ENCODE data around the gene HKDC1.
"Not testable (repeated sequence)": the region's sequence is repeated elsewhere in the genome, so short reads cannot be mapped to it uniquely, and the experiment has no call there.

The HKDC1 gene

DNA sequence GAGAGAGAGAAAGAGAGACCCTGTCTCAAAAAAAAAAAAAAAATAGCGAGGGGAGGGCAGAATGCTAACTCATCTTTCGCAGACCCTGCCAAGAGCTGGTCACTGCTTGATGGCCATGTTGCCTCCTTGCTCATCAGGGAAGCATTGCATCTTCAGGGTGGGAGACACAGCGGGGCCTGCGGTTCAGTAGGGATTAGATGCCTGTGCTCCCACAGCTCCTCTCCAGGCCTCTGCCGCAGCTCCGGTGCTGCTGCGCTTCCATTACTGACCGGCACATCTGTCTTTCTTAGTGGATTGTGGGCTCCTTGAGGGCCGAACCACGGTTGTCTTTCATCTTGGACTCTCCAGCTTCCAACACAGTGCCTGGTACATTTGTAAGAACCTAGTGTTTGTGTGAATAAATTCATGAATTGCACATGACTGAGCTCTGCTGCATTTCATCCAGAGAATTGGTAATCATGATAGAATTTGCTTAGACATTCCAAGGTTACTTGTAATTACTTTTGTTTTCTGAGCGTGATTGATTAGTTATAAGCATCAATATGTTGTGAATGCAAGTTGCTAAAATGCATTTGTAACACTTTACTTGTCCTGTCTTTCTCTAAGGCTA is 75.0 kb downstream of the HKDC1 start:
- H3K27ac ChIP-seq: no peak overlapping the region
- H3K27me3 ChIP-seq: no peaks in the 10 kb centered on the region
- H3K36me3 ChIP-seq: no peaks in the 10 kb centered on the region
- no peak overlapping the region for H3K9ac ChIP-seq
- no peak overlapping the region for H3K4me2 ChIP-seq
- no peaks in the 10 kb centered on the region for H3K9me3 ChIP-seq
- TF ChIP-seq Cebpa-rat (IDR thresholded peaks at IDR 0.05): no peak
- H3K4me3 ChIP-seq: no peak overlapping the region
- H3K4me1 ChIP-seq: no peaks in the 10 kb centered on the region
- H4K20me1 ChIP-seq: no peaks in the 10 kb centered on the region

DNA sequence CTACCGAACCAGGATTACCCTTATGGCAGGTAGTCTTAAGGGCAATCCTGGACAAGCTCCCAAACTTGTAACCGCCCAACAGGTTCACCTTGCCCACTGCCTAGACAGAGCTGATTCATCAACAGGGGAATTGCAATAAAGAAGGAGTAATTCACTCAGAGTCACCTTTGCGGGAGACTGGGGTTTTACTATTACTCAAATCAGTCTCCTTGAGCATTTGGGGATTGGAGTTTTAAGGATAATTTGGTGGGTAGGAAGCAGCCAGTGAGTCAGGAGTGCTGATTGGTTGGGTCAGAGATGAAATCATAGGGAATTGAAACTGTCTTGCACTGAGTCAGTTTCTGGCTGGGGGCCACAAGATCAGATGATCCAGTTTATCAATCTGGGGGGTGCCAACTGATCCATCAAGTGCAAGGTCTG is 83.5 kb downstream of the HKDC1 start:
- Histone ChIP-seq H3K4me2 (no peak overlapping the region), H4K20me1 (no peaks in the 10 kb centered on the region)
- TF ChIP-seq Cebpa-rat (IDR thresholded peaks at IDR 0.05): no peak

GRCh38 chr10:69306421-69306820 is 86.3 kb downstream of the HKDC1 start:
- Histone ChIP-seq H3K4me3 (no peak overlapping the region), H3K27ac (no peak overlapping the region), H3K4me1 (no peaks in the 10 kb centered on the region), H3K36me3 (no peaks in the 10 kb centered on the region), H4K20me1 (no peaks in the 10 kb centered on the region), H3K9ac (no peak overlapping the region), H3K9me3 (no peaks in the 10 kb centered on the region), H3K27me3 (no peaks in the 10 kb centered on the region), H3K4me2 (no peak overlapping the region)
- no peak for TF ChIP-seq Cebpa-rat (IDR thresholded peaks at IDR 0.05)

More for the DNA sequence above, 83.5 kb downstream of the HKDC1 start:
- Histone ChIP-seq H3K4me3 (no peak overlapping the region), H3K27me3 (no peaks in the 10 kb centered on the region), H3K27ac (no peak overlapping the region), H3K36me3 (no peaks in the 10 kb centered on the region), H3K9me3 (no peaks in the 10 kb centered on the region), H3K9ac (no peak overlapping the region), H3K4me1 (no peaks in the 10 kb centered on the region)

- Histone ChIP-seq H3K9me3 (no peaks in the 10 kb centered on the region), H3K27ac (no peak overlapping the region), H3K4me3 (no peak overlapping the region), H3K9ac (no peak overlapping the region), H3K27me3 (no peaks in the 10 kb centered on the region), H3K4me1 (no peaks in the 10 kb centered on the region), H3K4me2 (no peak overlapping the region), H4K20me1 (no peaks in the 10 kb centered on the region), H3K36me3 (no peaks in the 10 kb centered on the region)
- TF ChIP-seq Cebpa-rat (IDR thresholded peaks at IDR 0.05): no peak
These were observed 87.3 kb downstream of the HKDC1 start for GRCh38 chr10:69307434-69307833.

DNA sequence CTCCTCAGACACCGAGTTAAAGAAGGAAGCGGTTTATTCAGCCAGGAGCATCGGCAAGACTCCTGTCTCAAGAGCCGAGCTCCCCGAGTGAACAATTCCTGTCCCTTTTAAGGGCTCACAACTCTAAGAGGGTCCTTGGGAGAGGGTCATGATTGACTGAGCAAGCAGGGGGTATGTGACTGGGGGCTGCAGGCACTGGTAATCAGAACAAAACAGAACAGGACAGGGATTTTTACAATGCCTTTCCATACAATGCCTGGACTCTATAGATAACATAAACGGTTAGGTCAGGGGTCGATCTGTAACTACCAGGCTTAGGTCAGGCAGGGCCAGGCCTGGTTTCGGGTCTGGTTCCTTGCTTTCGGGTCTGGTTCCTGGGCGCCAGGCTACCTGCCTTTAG is 88.2 kb downstream of the HKDC1 start:
- H3K36me3 ChIP-seq, H3K9me3 ChIP-seq, H3K27ac ChIP-seq, H3K9ac ChIP-seq, H3K4me1 ChIP-seq, H3K27me3 ChIP-seq, H3K4me3 ChIP-seq, H4K20me1 ChIP-seq, H3K4me2 ChIP-seq: not testable (repeated sequence)

- no peak for TF ChIP-seq Cebpa-rat (IDR thresholded peaks at IDR 0.05)
- H3K4me1 ChIP-seq: no peaks in the 10 kb centered on the region
- no peak overlapping the region for H3K4me2 ChIP-seq
- H4K20me1 ChIP-seq: no peaks in the 10 kb centered on the region
- no peaks in the 10 kb centered on the region for H3K9me3 ChIP-seq
- no peaks in the 10 kb centered on the region for H3K27me3 ChIP-seq
- no peaks in the 10 kb centered on the region for H3K36me3 ChIP-seq
- no peak overlapping the region for H3K27ac ChIP-seq
- H3K4me3 ChIP-seq: no peak overlapping the region
- H3K9ac ChIP-seq: no peak overlapping the region
These were observed 91.2 kb downstream of the HKDC1 start for GRCh38 chr10:69311309-69311708.

GRCh38 chr10:69312528-69312927 is 92.4 kb downstream of the HKDC1 start:
- Histone ChIP-seq H3K36me3 (no peaks in the 10 kb centered on the region), H3K27me3 (no peaks in the 10 kb centered on the region), H3K4me2 (no peak overlapping the region), H3K9me3 (no peaks in the 10 kb centered on the region), H3K27ac (no peak overlapping the region), H3K4me3 (no peak overlapping the region), H3K4me1 (peaks cover 5% of the 10 kb centered on the region), H3K9ac (no peak overlapping the region), H4K20me1 (no peaks in the 10 kb centered on the region)
- TF ChIP-seq Cebpa-rat (IDR thresholded peaks at IDR 0.05): no peak

DNA sequence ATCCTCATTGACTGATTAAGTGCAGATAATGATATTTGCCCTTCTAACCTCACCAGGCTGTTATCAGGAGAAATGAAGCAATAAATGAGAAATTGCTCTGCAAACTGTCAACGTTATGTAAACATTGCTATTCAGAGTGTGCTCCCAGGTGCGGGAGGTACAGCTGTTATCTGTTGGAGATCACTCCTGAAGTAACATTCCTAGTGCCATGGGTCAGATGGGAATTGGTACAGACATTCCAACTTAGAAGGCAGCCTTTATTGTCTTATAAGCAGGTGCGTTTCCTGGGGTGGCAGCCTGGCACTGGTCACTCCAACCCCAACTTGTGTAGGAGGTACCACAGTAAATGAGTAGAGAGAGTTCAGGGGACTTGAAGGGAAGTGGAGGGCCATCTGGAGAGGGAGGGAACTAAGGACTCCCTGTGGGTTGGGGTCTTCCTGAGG is 95.0 kb downstream of the HKDC1 start:
- Histone ChIP-seq H3K27ac (no peak overlapping the region), H3K4me2 (no peak overlapping the region), H3K9ac (no peak overlapping the region), H3K4me3 (no peak overlapping the region), H3K36me3 (no peaks in the 10 kb centered on the region), H3K9me3 (no peaks in the 10 kb centered on the region), H3K27me3 (no peaks in the 10 kb centered on the region), H4K20me1 (peaks cover 6% of the 10 kb centered on the region; the same call in 1 of the 2 replicates), H3K4me1 (peaks cover 18% of the 10 kb centered on the region)
- TF ChIP-seq Cebpa-rat (IDR thresholded peaks at IDR 0.05): no peak

DNA sequence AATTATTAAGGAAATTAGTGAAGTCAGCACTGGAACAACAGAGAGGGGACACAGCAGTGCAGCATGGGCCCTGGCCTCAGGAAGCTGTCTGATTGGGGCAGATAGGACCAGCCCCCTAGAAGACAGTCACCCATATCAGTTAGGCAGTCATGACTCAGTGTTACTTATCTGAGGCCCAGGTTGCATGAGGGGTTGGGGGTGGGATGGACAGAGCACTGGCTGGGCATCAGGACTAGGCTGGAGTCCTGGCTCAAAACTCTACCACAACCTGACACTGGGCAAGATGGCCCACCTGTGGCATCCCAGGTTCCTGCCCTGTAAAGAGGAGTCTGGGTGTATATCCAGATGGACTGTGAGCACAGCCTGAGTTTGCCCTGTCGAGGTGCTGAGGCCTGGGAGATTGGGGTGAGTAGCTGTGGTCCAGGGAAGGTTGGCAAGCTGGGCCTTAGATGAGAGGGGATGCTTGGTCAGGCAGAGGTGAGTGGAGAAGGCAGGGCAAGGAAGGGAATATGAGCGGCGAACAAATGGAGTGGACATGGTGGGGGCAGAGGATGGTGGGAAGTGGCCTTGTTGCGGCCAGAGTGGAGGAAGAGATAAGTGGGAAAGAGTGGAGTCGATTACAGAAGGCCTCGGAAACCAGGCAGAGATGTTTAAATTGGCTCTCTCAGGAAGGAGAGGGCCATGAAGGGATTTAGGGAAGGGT is 95.6 kb downstream of the HKDC1 start:
- peaks cover 25% of the 10 kb centered on the region for H3K4me1 ChIP-seq
- no peak for TF ChIP-seq Cebpa-rat (IDR thresholded peaks at IDR 0.05)
- H3K27ac ChIP-seq: no peak overlapping the region
- H3K9me3 ChIP-seq: no peaks in the 10 kb centered on the region
- H3K27me3 ChIP-seq: no peaks in the 10 kb centered on the region
- H3K36me3 ChIP-seq: no peaks in the 10 kb centered on the region
- H3K4me3 ChIP-seq: no peak overlapping the region
- no peak overlapping the region for H3K4me2 ChIP-seq
- no peak overlapping the region for H3K9ac ChIP-seq
- H4K20me1 ChIP-seq: peaks cover 11% of the 10 kb centered on the region; the same call in 1 of the 2 replicates

GRCh38 chr10:69316313-69317059 is 96.4 kb downstream of the HKDC1 start:
- TF ChIP-seq Cebpa-rat (IDR thresholded peaks at IDR 0.05): no peak
- Histone ChIP-seq H3K9ac (no peak overlapping the region), H3K4me3 (no peak overlapping the region), H3K9me3 (no peaks in the 10 kb centered on the region), H3K27ac (no peak overlapping the region), H3K36me3 (peaks cover 6% of the 10 kb centered on the region; the same call in 1 of the 2 replicates), H3K4me2 (no peak overlapping the region), H3K27me3 (no peaks in the 10 kb centered on the region), H3K4me1 (peaks cover 32% of the 10 kb centered on the region), H4K20me1 (peaks cover 18% of the 10 kb centered on the region)
